ENCODE results near the gene TMED9. TPM values are rescaled to one million over a fixed set of nuclear protein-coding genes. Genes with fewer than 3 reads are reported as not detected.
"Not testable (repeated sequence)": the region's sequence is repeated elsewhere in the genome, so short reads cannot be mapped to it uniquely, and the experiment has no call there.

TMED9 gene
- total RNA-seq, 4 donors from 2014 or later, result 47.3 to 75.7 (median 62.3) TPM

DNA sequence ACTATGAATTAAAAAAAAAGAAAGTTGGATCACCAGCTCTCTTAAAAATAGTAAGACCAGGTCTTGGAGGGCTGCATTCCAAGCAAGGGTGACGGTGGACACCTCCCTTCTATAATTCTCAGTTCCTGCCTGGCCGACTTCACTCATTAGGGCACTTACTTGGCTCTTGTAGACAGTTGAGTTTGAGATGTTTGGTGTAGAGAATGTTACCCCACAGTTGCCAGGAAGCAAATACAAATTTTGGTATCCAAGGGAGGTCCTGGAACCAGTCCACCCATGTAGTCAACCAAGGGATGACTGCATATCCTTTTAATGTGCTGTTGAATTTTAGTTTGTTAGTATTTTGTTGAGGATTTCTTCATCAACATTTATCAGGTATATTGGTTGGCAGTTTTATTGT is 28.6 kb downstream of the TMED9 start:
- peaks cover 0 to 15% (median 5%) of the 10 kb centered on the region in 4 donors for H3K4me1 ChIP-seq
- no peaks in the 10 kb centered on the region for H3K9me3 ChIP-seq
- intact Hi-C loops (cut with DNase I), result no loop called here
- peak overlapping the region in 1 of 4 donors; percentile 2 for H3K27ac ChIP-seq (replicated peaks in 1 of 4)
- TF ChIP-seq, protein P1, sequence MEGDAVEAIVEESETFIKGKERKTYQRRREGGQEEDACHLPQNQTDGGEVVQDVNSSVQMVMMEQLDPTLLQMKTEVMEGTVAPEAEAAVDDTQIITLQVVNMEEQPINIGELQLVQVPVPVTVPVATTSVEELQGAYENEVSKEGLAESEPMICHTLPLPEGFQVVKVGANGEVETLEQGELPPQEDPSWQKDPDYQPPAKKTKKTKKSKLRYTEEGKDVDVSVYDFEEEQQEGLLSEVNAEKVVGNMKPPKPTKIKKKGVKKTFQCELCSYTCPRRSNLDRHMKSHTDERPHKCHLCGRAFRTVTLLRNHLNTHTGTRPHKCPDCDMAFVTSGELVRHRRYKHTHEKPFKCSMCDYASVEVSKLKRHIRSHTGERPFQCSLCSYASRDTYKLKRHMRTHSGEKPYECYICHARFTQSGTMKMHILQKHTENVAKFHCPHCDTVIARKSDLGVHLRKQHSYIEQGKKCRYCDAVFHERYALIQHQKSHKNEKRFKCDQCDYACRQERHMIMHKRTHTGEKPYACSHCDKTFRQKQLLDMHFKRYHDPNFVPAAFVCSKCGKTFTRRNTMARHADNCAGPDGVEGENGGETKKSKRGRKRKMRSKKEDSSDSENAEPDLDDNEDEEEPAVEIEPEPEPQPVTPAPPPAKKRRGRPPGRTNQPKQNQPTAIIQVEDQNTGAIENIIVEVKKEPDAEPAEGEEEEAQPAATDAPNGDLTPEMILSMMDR (IDR thresholded peaks at IDR 0.05), result no peak
- no peak for TF ChIP-seq EP300 (IDR thresholded peaks at IDR 0.05)
- TF ChIP-seq POLR2A (IDR thresholded peaks at IDR 0.05; ENCODE audit: low read depth), result no peak
- no peak for TF ChIP-seq POLR2AphosphoS5 (IDR thresholded peaks at IDR 0.05)
- H3K27me3 ChIP-seq, result no peaks in the 10 kb centered on the region
- H3K36me3 ChIP-seq, result peaks cover 26 to 84% (median 34%) of the 10 kb centered on the region in 4 donors
- DNase-seq (ENCODE audit: extremely low spot score), result peak; percentile 17
- no peak overlapping the region for H3K4me3 ChIP-seq
- 43% methylated on average over 2 of the region's 2 CpGs for WGBS

DNA sequence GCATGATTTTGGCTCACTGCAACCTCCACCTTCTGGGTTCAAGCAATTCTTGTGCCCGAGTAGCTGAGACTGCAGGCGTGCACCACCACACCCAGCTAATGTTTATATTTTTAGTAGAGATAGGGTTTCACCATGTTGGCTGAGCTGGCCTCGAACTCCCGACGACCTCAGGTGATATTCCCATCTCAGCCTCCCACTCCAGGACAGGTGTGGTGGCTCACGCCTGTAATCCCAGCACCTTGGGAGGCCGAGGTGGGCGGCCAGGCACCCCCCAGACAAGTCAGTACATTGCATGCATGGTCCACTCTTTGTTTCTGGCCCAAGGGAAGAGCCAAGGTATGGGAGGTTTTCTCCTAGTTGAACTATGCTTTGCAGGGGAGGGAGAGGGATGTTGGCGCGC is 32.2 kb downstream of the TMED9 start:
- Histone ChIP-seq H3K4me1 (peaks cover 0 to 15% (median 5%) of the 10 kb centered on the region in 4 donors), H3K36me3 (peaks cover 8 to 62% (median 21%) of the 10 kb centered on the region in 4 donors)
- intact Hi-C loops (cut with DNase I); DNase-seq (ENCODE audit: extremely low spot score); H3K9me3 ChIP-seq; H3K4me3 ChIP-seq; H3K27ac ChIP-seq (replicated peaks in 1 of 4); H3K27me3 ChIP-seq: not testable (repeated sequence)
- WGBS, result 98% methylated on average over 7 of the region's 10 CpGs

DNA sequence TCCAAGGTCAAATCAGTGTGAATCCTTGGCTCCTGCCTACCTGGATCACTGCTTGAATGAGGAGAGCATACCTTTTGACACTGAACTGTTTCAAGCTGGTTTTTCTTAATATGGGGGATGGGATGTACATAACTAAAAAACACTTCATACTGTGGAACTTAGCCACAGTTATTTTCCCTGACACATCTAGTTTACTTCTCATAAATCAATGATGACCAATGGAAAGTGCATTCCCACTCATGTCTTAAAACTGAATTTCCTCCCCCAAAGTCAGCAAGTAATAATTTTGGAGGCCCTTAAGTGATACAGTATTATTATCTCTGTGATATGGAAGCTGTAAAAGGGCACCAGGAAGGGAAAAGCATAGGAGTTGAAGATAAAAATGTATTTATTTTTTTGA is 38.2 kb downstream of the TMED9 start:
- H3K9me3 ChIP-seq; H3K4me1 ChIP-seq; DNase-seq (ENCODE audit: extremely low spot score); intact Hi-C loops (cut with DNase I); H3K27ac ChIP-seq (replicated peaks in 1 of 4); H3K27me3 ChIP-seq; H3K4me3 ChIP-seq: not testable (repeated sequence)
- peaks cover 0 to 20% (median 8%) of the 10 kb centered on the region in 4 donors for H3K36me3 ChIP-seq

DNA sequence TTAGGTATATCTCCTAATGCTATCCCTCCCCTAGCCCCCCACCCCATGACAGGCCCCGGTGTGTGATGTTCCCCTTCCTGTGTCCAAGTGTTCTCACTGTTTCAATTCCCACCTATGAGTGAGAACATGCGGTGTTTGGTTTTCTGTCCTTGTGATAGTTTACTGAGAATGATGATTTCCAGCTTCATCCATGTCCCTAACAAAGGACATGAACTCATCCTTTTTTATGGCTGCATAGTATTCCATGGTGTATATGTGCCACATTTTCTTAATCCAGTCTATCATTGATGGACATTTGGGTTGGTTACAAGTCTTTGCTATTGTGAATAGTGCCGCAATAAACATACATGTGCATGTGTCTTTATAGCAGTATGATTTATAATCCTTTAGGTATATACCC is 42.9 kb downstream of the TMED9 start:
- DNase-seq (ENCODE audit: extremely low spot score); intact Hi-C loops (cut with DNase I); H3K27ac ChIP-seq (replicated peaks in 1 of 4); H3K4me3 ChIP-seq; H3K36me3 ChIP-seq; H3K27me3 ChIP-seq; H3K4me1 ChIP-seq; H3K9me3 ChIP-seq: not testable (repeated sequence)
- 96% methylated on average over 3 of the region's 3 CpGs for WGBS

DNA sequence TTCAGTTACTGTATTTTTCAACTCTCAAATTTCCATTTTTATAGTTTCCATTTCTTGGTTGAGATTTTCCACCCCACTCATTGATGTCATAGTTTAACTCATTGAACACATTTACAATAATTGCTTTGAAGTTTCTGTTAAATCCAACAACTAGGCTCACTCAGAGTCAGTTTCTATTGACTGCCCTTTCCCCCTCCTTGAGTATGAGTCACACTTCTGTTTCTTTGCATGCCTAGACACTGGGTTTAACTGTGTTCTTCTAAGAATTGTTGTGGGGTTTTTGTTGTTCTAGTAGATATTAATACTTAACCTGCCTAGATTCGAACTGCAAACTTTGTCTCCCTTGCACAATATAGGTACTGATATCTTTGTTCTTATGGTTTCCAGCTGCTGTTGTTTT is 53.5 kb downstream of the TMED9 start:
- H3K4me3 ChIP-seq; H3K9me3 ChIP-seq; DNase-seq (ENCODE audit: extremely low spot score); H3K36me3 ChIP-seq; intact Hi-C loops (cut with DNase I); H3K27me3 ChIP-seq; H3K27ac ChIP-seq (replicated peaks in 1 of 4); H3K4me1 ChIP-seq: not testable (repeated sequence)
- 100% methylated on average over 1 of the region's 1 CpG for WGBS

Other genes starting within 250 kb of the TMED9 start
- gene LMAN2, start 240.5 kb upstream of the TMED9 start, total RNA-seq, result 100 to 1,000 TPM in 3 of 4 donors, 10 to 100 TPM in 1; 95.1 to 168 (median 128) TPM
- gene RGS14, start 234.3 kb upstream of the TMED9 start, total RNA-seq, result 10 to 100 TPM in 2 of 4 donors, 1 to 10 TPM in 2; 3.7 to 18.3 (median 11.9) TPM
- gene SLC34A1, start 207.8 kb upstream of the TMED9 start, total RNA-seq, result not detected
- not detected for gene PFN3, start 191.5 kb upstream of the TMED9 start, total RNA-seq
- gene F12, start 182.6 kb upstream of the TMED9 start, total RNA-seq, result under 1 TPM in 1 of 4 donors, not detected in 3; 0.17 TPM
- gene GRK6, start 165.5 kb upstream of the TMED9 start, total RNA-seq, result 10 to 100 TPM; 29.1 to 44.7 (median 36.3) TPM
- 1 to 10 TPM in 2 of 4 donors, under 1 TPM in 2; 0.42 to 2.5 (median 1.6) TPM for gene PRR7, start 145.4 kb upstream of the TMED9 start, total RNA-seq
- gene DBN1, start 118.6 kb upstream of the TMED9 start, total RNA-seq, result 100 to 1,000 TPM in 3 of 4 donors, 10 to 100 TPM in 1; 92.2 to 160 (median 130) TPM
- 1,000 to 10,000 TPM in 1 of 4 donors, 100 to 1,000 TPM in 3; 316 to 1,085 (median 575) TPM for gene PDLIM7, start 94.6 kb upstream of the TMED9 start, total RNA-seq
- 10 to 100 TPM in 1 of 4 donors, 1 to 10 TPM in 3; 6.7 to 15.2 (median 7.5) TPM for gene DOK3, start 82.4 kb upstream of the TMED9 start, total RNA-seq
- gene DDX41, start 75.2 kb upstream of the TMED9 start, total RNA-seq, result 10 to 100 TPM; 58.1 to 92.1 (median 66.0) TPM
- gene FAM193B, start 37.6 kb upstream of the TMED9 start, total RNA-seq, result 10 to 100 TPM; 24.4 to 65.6 (median 50.7) TPM
- 10 to 100 TPM; 14.3 to 17.9 (median 16.9) TPM for gene B4GALT7, start 7.9 kb downstream of the TMED9 start, total RNA-seq
- 1 to 10 TPM in 3 of 4 donors, under 1 TPM in 1; 0.83 to 7.8 (median 2.4) TPM for gene FAM153A, start 190.7 kb downstream of the TMED9 start, total RNA-seq

All from esophagus muscularis mucosa (tissue), 4 donors.